ENCODE results near the gene L3MBTL3.
"Not testable (repeated sequence)": the region's sequence is repeated elsewhere in the genome, so short reads cannot be mapped to it uniquely, and the experiment has no call there.

L3MBTL3 gene

DNA sequence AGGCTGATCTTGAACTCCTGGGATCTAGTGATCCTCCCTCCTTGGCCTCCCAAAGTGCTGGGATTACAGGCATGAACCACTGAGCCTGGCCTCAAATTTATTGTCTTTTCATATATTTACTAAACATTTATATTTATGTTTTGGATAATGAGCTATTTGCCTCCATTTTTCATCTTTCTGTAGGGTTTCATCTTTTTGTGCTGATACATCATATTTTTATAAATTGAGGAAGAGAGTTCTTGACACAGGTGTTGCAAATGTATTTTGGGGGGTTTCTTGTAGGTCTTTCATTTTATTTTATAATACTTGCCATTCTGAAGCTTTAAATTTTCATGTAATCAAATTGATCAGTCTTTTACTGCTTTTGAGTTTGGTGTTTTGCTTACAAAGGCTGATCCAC is 72.4 kb downstream of the L3MBTL3 start:
- FAIRE-seq: no peak

DNA sequence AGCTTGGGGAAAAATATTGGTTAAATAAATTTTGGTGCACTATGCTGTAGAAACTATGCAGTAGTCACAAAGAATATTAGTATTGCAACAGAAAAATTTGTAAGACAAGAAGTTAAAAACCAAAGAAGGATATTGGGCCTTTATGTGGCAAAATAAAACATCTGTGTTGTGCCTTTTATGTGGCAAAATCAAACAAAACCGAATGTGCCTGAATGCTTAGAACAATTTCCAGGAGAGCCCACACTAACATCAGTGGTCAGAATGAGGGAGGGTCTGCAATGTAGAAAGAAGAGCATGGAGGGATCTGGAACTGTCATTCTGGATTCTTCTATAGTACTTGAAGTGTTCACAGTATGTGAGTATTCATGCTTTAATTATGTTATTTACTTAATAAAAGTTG is 75.2 kb downstream of the L3MBTL3 start:
- FAIRE-seq: no peak

DNA sequence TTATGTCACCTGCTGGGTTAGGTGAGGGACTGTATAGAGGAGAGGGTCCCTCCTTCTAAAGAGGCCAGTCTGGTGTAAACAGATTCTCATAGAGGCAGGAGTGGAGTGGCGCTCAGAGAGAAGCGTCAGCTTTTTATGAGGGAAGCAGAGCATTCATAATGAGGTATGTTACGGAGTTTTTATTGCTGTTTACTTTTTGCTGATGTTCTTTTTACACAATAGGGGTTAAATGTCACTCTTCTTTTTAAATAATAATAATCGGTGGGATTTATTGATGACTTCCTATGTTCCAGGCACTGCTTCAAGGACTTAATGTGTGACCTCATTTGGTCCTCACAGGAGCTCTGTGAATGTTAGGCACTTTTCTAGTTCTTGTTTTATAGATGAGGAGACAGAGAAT is 79.9 kb downstream of the L3MBTL3 start:
- FAIRE-seq: no peak

DNA sequence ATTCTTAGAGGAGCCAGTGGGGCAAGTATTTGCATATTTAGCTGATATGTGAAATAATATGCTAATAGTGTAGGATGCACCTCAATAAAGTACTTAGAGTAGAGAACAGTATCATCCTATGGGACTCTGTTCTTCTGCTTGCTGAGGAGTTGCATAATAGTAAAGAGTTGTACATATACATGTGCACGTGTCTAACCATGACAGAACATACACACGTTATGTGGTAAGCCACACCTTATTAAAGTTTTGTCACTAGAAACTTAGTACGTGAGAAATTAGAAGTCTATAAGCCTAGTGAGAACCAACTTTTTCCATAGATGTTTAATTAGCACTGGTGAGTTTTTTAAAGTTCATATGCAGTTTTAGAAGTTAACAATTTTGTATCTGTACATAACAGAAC is 80.7 kb downstream of the L3MBTL3 start:
- no peak for FAIRE-seq

DNA sequence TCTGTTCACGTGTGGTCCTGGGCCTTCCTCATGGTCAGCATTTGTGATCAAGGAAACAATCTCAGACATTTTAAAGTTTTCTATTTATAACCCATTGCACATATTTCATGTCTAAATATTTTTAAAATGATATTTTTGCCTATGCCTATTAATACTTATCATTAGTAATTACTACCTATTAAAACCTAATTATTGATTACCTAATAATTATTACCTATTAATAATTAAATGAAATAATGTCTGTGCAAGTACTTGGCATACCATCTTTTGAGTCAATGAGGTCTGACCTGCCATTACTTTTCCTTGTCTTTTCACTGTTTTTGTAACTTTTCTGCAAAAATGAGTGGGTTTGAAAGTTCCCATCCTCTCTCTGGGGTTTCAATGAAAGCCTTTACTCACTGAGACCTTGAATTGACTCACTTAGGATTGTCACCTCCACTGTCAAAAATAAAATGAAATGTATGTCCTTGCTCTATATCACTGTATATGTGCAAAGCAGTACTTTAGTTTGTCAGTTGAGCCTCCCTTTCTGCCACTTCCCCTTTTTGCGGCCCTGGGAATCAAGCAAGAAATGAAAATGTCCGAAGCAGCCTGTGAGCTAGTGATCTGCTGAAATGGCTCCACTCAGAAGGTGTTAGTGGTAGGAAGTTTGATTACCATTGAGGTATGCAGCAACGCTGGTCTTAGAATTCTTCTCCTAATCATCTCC is 87.8 kb downstream of the L3MBTL3 start:
- FAIRE-seq: no peak

DNA sequence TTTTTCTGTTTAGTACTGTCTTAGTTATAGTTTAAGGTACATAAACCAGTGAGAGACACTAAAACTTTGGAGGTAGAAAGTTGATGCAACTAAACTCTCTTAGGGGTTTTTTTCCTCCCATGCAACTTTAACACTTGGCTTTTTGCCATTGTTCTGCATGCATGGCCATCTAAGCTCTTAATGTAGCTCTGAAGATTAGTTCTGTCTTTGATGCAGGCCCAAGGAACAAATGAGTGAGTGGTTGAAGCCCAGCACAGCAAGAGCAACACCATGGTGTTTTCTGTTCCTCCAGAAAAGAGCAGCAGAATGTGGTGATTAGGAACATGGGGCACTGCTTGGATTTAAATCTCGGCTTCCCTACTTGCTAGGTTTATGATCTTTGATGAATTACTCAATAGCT is 89.3 kb downstream of the L3MBTL3 start:
- FAIRE-seq: no peak

DNA sequence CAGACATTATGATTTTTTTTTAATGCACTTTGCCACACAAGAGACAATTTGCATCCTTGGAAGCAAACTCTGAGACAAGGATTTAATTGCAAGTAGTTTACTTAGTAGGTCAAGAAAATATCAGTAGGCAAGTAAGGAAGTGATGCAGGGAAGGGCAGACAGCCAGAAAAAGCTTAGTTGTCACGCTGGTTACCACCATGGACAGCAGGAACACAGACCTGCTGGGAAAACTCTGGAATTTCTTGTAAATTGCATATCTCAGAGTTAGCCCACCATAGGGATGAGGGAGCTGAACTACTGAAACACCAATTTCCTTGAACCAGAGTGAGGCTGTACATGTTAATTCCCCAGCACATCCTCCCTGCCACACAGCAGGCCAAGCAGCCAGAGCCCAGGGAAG is 92.7 kb downstream of the L3MBTL3 start:
- FAIRE-seq: no peak

DNA sequence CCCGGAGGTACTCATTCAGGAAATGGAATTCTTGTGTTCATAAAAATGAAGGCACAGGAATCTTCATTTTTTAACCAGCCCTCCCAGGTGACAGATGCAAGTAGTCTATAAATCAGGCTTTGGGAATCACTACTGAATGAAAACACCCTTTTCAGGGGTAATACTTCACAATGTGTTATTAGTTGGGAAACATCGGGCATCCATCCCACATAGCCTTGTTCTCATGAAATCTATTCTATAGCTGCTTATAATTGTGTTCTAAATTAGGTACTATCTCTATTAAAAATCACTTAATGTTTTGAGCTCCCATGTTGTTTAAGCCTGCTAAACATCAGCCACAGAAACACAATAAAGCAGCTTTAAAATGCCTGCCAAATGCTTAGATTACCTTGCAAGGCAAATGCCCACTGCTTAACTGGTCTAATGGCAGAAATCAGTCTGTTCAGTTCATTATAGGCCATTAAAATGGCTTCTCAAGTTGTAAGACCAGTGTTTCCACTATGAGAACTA is 94.9 kb downstream of the L3MBTL3 start:
- no peak for FAIRE-seq

DNA sequence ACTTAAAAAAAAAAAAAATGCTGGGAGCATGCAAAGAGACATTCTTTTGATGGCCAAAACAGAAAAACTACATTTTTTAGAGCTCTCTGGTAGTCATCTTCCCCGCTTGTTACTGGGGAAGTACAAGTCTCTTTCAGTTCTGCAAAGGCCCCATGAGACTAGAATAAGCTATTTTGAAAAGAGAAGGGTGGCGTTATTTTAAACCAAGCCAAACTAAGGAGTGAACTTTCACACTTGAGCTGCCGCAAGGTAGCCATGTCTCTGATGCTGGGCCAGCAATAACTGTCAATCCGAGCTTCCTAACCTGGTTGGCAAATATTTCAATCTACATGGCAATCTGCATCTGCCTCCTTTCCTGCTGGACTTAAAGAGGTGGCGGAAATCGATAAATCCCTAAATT is 96.7 kb downstream of the L3MBTL3 start:
- no peak for FAIRE-seq

DNA sequence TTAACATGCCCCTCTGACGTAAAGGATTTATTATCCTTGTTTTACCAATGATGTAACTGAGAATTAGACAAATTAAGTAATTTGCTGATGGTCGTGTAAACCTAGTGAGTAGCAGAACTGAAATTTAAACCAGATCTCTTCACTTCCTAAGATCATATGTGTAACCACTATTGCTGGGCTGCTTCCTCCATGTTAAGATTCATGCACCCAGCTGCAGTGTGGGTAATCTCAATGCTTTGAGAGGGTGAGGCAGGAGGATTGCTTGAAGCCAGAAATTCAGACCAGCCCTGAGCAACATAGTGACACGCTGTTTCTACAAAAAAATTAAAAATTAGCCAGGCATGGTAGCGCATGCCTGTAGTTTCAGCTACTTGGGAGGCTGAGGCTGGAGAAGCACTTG is 97.9 kb downstream of the L3MBTL3 start:
- no peak for FAIRE-seq

DNA sequence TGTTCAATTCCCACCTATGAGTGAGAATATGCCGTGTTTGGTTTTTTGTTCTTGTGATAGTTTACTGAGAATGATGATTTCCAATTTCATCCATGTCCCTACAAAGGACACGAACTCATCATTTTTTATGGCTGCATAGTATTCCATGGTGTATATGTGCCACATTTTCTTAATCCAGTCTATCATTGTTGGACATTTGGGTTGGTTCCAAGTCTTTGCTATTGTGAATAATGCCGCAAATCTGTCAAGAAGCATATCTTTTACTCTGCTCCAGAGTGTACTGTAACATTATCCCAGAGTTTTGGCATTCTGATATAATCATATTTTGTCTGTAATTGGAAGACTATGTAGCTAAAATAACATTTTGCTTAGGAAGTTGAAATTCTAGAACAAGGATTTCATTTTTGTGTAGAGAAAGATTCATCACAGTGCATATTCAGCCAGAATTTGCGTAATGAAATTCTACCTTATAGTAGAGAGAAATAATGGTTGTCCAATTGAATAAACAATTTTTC is 98.9 kb downstream of the L3MBTL3 start:
- not testable (repeated sequence) for FAIRE-seq

DNA sequence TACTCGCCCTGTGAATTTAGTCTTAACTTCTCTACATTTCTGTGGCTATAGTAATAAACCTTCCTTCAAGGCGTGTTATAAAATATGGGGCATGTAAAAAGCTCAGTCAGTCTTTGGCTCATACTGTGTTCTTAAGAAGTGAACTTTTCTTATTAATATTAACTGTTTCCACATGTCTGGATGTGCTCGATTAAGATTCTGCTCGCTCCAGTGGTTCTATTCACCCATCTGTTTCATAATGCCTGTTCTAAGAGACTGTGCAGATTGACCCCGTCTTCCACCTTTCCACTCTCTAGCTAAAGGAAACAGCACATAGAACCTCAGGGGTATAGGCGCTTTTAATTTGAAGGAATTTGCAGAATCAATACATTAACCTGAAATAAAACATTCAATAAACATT is 99.9 kb downstream of the L3MBTL3 start:
- no peak for FAIRE-seq

DNA sequence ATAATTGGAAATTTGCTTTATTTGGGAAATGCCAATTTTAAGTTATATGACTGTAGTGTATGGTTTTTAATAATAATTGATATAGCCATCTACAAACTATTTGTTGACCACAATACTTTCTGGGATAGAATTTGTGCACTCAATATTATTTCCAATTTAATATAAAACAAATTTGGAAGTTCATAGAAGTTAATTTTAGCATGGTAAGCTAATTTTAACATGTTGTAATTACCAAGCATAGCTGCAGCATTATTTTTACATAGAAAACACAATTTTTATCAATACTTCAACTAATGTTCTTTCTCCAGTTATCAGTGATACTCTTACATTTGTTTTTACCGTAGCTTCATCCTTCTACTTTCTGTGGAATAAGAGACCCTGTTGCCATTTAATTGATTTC is 100.8 kb downstream of the L3MBTL3 start:
- no peak for FAIRE-seq

DNA sequence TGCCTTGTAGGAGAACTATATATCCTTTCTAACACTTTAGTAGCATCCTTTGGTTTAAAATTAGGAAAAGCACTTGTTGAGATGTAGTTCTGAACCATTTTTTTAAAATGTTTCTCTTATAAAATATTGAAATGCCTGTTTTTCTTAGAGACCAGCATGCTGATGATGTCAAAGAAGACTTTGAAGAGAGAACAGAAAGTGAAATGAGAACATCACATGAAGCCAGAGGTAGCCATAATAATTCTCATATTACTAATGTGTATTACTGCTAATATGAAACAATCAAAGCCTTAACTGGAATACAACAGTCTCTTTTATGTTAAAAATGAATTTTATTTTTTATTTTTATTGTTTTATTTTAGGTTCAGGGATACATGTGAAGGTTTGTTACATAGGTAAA is 102.3 kb downstream of the L3MBTL3 start:
- peak; percentile 48 for FAIRE-seq

DNA sequence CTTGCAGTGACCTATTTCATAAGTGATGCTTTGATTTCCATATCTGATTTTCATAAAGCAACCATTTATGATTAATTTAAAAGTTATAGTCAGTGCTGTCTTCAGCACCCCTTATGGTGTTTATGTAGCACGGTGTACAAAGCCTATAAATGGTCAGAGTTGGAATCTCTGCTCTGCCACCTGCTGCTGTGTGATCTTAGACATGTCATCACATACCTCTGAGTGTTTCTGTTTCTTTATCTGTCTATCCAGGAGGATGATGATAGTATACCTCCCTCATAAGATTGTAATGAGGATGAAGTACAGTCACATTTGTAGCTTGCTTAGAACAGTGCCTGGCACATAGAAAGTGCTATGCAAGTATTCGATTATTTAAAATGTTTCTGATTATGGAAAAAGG is 103.9 kb downstream of the L3MBTL3 start:
- FAIRE-seq: no peak

DNA sequence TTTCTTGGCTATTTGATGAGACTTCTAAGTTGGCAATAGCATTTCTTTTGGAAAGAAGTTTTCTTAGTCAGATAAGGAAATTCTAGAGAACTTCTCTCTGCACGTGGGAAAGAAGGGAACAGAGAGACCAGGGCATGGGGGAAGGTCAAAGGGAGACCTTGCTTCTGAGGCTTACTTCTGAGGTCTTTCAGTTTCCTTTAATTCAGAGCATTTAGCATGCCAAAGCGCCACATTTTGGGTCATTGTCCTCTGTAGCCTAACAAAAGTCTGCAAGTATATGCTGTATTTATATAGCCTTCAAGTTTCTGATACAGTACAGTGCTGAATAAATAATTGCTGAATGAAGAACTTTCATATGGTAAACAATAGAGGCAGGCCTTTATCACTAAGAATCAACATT is 108.8 kb downstream of the L3MBTL3 start:
- no peak for FAIRE-seq

DNA sequence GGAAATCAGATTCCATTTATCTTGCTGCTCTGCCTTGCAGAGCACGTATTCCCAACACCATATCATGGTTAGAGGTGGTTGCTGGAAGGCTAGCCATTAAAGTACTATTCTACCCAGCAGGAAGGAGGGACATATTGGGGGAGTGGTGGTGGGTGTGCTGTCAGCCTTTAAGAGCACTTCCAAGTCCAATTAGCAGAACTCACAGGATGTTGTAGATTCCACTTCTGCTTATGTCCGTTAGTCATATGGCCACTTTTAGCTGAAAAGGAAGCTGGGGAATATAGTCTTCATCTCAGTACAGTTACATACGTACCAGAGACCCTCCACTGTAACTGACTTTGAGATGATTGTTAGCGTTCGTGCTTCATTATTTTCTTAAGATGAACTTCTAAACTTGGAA is 109.9 kb downstream of the L3MBTL3 start:
- no peak for FAIRE-seq

DNA sequence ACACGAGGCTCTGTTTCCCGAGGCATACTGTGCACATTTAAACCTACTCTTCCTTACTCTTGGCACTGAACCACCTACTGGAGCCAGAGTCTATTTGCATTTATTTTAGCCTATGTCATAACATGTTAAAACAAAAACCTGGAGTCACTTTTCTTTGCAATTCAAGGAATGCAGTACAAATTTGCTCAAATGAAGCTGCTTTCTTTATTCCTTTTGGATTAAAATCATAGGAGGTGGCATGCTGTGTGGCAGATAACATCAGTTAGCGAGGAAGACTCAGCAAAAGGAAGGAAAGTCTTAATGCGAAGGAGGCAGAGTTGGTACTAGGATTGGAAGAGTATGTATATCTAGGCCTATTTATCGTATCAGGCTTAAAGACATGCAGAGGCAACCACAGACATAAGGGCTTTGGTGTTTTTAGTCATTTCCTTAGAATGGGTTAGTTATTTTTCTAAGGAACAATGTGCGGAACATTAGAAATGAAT is 111.4 kb downstream of the L3MBTL3 start:
- no peak for FAIRE-seq

DNA sequence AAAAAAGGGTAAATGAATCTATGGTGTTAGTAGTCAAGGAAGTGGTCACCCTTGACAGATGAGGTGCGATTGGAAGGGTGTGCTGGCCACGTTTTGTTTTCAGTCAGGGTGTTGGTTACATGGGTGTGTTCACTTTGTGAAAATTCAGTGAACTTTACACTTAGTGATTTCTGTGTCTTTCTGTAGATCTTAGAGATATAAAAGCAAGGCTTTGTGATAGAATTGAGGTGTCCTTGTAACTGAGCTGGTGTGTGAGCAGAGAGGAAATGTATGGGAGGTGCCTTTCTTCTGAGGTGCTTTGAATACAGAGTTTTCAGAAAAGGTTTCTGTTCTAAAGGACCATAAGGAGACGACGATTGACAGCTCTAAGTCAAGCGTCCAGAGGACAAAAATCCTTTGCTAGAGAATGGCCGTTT is 113.9 kb downstream of the L3MBTL3 start:
- FAIRE-seq: no peak

DNA sequence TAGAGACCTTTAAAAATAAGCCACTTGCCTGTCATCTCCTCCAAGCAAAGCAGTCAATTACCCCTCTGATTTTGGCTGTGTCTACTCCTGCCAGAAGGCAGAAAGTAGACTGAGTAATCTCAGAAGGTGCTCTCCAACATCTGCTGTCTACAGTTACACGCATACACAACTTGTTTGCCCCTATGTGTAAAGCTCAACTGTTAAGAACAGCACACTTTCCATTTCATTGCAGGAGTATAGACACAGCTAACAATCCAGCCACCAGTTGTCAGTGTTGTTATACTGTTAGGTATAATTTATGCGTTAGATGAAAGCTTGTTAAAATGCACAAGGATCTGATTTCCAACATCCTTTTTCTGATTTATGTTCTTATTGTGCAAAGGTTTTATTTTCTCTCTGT is 116.2 kb downstream of the L3MBTL3 start:
- FAIRE-seq: no peak

DNA sequence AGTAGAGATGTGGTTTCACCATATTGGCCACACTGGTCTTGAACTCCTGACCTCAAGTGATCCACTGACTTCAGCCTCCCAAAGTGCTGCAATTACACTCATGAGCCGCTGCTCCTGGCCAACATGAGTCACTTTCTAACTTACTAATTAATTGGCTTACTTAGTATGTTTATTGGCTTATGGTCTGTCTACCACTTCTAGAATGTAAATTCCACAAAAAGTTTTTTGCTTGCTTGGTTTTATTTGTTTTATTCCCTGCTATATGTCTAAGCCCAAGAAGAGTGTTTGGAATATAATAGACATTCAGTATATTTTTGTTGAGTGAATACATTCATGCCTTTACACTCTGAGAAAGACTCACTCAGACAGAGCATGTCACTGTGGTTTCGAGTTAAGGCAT is 118.4 kb downstream of the L3MBTL3 start:
- no peak for FAIRE-seq

DNA sequence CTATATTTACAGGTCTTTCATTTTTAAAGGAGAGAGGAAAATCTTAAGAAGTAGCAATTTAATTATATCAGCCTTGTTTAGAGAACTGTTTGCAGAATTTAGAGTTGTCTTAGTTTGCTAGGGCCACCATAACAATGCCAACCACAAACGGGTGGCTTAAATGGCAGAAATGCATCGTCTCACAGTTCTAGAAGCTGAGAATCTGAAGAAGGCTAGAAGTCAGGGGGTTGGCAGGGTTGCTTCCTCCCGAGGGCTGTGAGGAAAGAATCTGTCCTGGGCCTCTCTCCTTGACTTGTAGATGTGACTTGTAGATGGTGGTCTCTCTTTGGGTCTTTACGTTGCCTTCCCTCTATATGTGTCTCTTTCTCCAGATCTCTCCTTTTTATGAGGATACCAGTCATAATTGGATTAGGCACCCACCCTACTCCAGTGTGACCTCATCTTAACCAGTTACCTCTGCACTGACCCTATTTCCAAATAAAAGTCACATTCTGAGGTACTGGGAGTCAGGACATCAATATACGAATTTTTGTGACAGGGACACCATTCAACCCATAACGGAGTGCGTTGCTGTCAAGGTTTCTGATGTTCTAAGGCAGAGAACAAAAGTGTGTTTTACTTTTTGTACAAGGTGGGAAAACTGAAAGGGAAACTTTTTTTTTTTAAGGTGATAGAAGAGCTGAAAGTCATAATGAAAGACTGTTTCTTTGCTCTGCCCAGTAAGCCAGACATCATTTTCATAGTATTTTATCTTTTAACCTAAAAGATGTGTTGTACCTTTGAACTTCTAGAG is 119.9 kb downstream of the L3MBTL3 start:
- no peak for FAIRE-seq

DNA sequence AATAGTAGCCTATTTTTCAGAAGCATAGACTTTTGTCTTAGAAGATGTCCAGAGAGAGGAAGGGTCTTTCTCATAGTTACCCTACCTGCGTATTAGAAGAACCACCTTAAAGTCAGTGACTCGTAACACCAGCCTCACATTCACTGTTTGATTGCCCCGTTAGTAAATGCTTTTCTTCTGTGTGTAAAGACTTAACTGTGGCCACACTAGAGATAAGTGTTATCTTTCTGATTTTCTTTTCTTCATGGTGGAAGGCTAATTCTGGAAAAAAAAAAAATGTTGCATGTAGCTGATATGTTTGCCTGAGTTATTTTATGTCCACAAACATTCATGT is 120.5 kb downstream of the L3MBTL3 start:
- FAIRE-seq: no peak

DNA sequence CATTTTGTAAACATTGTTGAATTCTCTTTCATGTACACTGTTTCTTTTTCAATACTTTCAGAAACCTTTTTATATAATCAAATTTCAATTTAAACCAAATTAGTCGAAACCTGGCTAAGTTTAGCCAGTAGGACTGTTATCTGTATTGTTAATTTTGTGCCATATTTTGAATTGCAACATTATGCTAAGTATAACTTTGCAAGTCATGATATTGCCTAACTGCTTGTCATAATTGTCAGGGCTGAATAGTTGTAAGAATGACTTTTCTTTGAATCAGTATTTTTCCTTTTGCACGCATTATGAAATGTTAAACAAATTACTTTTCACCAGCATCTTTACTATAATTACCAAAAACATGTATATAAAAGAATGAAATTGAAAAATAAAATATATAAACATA is 121.7 kb downstream of the L3MBTL3 start:
- FAIRE-seq: no peak
